HFF-Myc (cell line): Measurements from ENCODE around the gene CHIT1.
A peak's percentile ranks its signal among the peaks of the same experiment; 100 is the strongest.

Experiments
- DNase-seq: peaks from one replicate; pipeline ENCODE4 v3.0.0-alpha.2; 2011; ENCODE audit warnings: low read depth; ENCODE audit errors: extremely low read depth
- H3K4me3 ChIP-seq: replicated peaks from 2 replicates; pipeline ENCODE4 v1.5.1; 2011; ENCODE audit warnings: low read depth, mild to moderate bottlenecking, control low read depth, low read length
- CTCF ChIP-seq: IDR thresholded peaks from 2 replicates; pipeline ENCODE4 v1.5.1; 2012; ENCODE audit warnings: mild to moderate bottlenecking, low read depth, low read length, control low read depth; ENCODE audit errors: missing control alignments

CHIT1 gene

DNA sequence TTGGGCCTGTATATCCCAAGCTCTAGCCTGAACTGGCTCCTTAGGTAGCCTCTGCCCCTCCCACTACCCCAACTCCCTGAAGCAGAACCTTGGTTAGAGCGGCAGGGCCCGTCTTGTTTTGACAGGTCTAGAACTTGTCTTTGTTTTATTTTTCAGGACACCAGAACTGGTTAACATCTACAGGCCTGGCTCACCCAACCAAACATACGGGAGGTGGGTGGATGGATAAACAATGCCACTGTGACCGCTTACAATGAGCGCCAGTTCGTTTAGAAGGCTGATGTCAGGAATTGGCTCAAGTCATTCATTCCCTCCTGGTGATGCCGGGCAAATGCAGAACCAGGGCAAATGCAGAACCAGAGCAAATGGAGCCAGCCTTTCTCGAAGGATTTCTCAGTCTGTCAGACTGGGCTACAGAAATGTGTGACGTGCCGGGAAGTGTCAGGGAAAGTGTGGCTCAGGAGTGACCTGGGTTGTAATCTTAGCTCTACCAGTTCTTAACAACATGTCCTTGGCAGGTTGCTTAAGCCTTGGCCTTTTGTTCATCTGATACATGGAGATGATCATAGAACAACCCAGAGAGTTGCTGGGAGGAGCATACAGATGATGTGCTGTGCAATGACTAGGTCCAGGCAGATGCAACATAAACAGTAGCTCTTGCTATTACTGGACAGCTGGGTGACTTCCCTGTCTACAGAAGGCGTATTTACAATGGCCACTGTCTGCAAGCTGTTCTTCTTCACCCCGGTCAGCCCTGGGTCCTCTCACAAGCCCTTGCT lies 45.3 kb upstream of the CHIT1 start:
- no peak for TF ChIP-seq CTCF
- H3K4me3 ChIP-seq: no peak overlapping the region
- no peak for DNase-seq

GRCh38 chr1:203273869-203274602 lies 44.6 kb upstream of the CHIT1 start:
- H3K4me3 ChIP-seq: no peak overlapping the region
- no peak for DNase-seq
- TF ChIP-seq CTCF: no peak

DNA sequence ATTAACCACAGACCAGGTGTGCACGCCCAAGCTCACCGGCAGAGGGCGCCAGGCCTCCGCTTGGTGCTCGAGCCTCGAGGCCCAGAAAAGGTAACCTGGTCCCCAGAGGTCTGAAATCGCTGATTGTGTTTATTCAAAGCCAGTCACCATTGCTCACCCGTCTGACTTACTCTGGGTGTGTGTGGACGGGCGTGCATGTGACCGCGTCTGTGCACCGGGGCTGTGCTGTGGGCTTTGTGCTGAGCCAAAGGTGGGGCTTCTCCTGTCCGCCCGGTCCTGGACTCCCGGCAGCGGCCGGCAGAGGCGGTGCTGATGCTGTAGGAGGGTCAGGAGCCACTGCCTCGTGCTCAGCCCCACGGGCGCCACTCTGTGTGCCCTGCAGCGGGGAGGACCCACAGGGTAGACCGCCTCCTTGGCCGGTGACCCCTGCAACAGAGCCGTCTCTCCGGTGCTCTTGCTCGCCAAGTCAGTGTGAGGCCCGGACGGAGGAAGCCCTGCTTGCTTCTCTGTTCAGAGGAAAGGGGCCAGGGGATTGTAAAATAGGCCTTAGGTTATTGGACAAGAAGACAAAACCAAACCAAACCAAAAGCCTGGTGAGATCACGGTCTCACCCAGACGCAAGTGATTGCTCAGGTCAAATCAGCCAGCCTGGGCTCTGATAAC lies 43.9 kb upstream of the CHIT1 start:
- peak; percentile 97 for TF ChIP-seq CTCF
- peak; percentile 55 for DNase-seq
- H3K4me3 ChIP-seq: no peak overlapping the region

DNA sequence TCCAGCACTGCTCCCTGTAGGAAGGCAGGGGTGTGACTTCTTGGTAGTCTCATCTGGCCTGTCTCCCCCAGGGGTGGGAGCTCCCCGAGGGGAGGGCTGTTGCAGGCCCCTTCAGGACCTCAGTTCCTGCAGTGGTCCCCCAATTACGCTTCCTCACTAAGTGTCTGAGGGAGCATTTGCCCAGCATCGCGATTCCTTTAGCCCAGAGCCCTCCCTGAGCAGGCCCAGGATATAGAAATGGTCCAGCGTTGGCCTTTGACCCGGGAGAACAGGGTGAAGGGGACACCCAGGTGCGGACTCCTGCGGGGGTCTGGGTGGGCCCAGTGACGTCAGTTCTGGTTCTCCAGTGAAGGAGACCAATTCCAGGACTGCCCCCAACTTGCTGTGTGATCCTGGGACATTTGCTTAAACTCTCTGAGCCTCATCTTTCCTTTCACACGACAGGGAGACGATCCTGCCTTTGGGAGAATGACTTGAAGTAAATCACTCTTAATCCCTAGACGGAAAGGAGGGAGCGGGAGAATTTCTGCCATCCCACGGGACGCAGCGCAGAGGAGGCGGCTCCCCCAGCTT lies 43.2 kb upstream of the CHIT1 start:
- DNase-seq: no peak
- H3K4me3 ChIP-seq: no peak overlapping the region
- no peak for TF ChIP-seq CTCF

- TF ChIP-seq CTCF: no peak
- H3K4me3 ChIP-seq: no peak overlapping the region
- DNase-seq: no peak
Observed at GRCh38 chr1:203271962-203272632, 42.6 kb upstream of the CHIT1 start.

- no peak for DNase-seq
- H3K4me3 ChIP-seq: no peak overlapping the region
- no peak for TF ChIP-seq CTCF
Observed at GRCh38 chr1:203271018-203271743, 41.7 kb upstream of the CHIT1 start.
